ENCODE data around the gene ZNF536. TPM values are rescaled to one million over a fixed set of nuclear protein-coding genes. Genes with fewer than 3 reads are reported as not detected.

ZNF536 gene
- total and polyA plus RNA-seq, 2 donors (not counting 1 experiment from before 2014, with no cell fraction given), result not detected

- H3K4me2 ChIP-seq (replicated peaks; ENCODE audit: low read depth, low read length, poor library complexity, severe bottlenecking), result no peak overlapping the region
- H3K79me2 ChIP-seq (ENCODE audit: control insufficient read depth, insufficient read depth, low read length), result no peaks in the 10 kb centered on the region
- H3K4me1 Mint-ChIP-seq, result no peaks in the 10 kb centered on the region
- H3K27ac Mint-ChIP-seq, result no peak overlapping the region
- H3K4me1 ChIP-seq (ENCODE audit: control insufficient read depth in 2 of 2, insufficient read depth in 2 of 2, low read length in 2 of 2), result no peaks in the 10 kb centered on the region
- no peak overlapping the region for H3K4me3 Mint-ChIP-seq
- no peak overlapping the region for H3K4me3 ChIP-seq (ENCODE audit: control extremely low read depth in 1 of 5, extremely low read depth in 1 of 5, insufficient read depth in 1 of 5, low read depth in 2 of 5, low read length in 4 of 5)
- no peak for TF ChIP-seq EZH2 (IDR thresholded peaks at IDR 0.05; ENCODE audit: borderline replicate concordance, insufficient read depth, low read depth, low read length, poor library complexity, severe bottlenecking)
- TF ChIP-seq CTCF (IDR thresholded peaks at IDR 0.05), result no peak
- no peak overlapping the region for H3K9ac ChIP-seq (ENCODE audit: low read length)
- H4K20me1 ChIP-seq (ENCODE audit: control insufficient read depth, insufficient read depth, low read length, poor library complexity, severe bottlenecking), result no peaks in the 10 kb centered on the region
- WGBS (ENCODE audit: insufficient coverage), result 78% methylated on average over 7 of the region's 10 CpGs
- ATAC-seq (ENCODE audit: low read depth) (no peak), DNase-seq (no peak)
- no peaks in the 10 kb centered on the region for H3K27me3 ChIP-seq (replicated peaks in 1 of 4; ENCODE audit: control extremely low read depth in 1 of 4, control insufficient read depth in 3 of 4, insufficient read depth in 4 of 4, low read length in 3 of 4)
- H3K27me3 Mint-ChIP-seq, result no peaks in the 10 kb centered on the region
- H3K36me3 ChIP-seq (replicated peaks in 1 of 2; ENCODE audit: control extremely low read depth in 1 of 2, control insufficient read depth in 1 of 2, extremely low read depth in 1 of 2, insufficient read depth in 2 of 2, low read length in 1 of 2), result no peaks in the 10 kb centered on the region
- intact Hi-C loops (cut with micrococcal nuclease), result no loop called here
- peaks cover 0 to 15% (median 0%) of the 10 kb centered on the region in 3 donors for H3K9me3 ChIP-seq (ENCODE audit: control extremely low read depth in 1 of 3, control insufficient read depth in 2 of 3, insufficient read depth in 1 of 3, low read length in 2 of 3)
- no peaks in the 10 kb centered on the region for H3K9me3 Mint-ChIP-seq (ENCODE audit: insufficient read depth)
- POLR2A ChIA-PET, result no interaction called here
- H2AFZ ChIP-seq (ENCODE audit: insufficient read depth, low read depth, low read length, poor library complexity, severe bottlenecking), result no peak overlapping the region
- CTCF ChIA-PET, result no interaction called here
- H3K27ac ChIP-seq (ENCODE audit: low read length in 2 of 2), result no peak overlapping the region
These were observed 39.5 kb upstream of the ZNF536 start for GRCh38 chr19:30332445-30333234.

- H3K27me3 ChIP-seq (replicated peaks in 1 of 4; ENCODE audit: control extremely low read depth in 1 of 4, control insufficient read depth in 3 of 4, insufficient read depth in 4 of 4, low read length in 3 of 4), result no peaks in the 10 kb centered on the region
- ATAC-seq (ENCODE audit: low read depth), result no peak
- Mint-ChIP-seq H3K27me3 (no peaks in the 10 kb centered on the region), H3K4me3 (no peak overlapping the region), H3K9me3 (ENCODE audit: insufficient read depth) (no peaks in the 10 kb centered on the region), H3K27ac (no peak overlapping the region), H3K4me1 (no peaks in the 10 kb centered on the region)
- H3K9ac ChIP-seq (ENCODE audit: low read length), result no peak overlapping the region
- DNase-seq, result no peak
- intact Hi-C loops (cut with micrococcal nuclease), result no loop called here
- no peak overlapping the region for H3K27ac ChIP-seq (ENCODE audit: low read length in 2 of 2)
- TF ChIP-seq EZH2 (IDR thresholded peaks at IDR 0.05; ENCODE audit: borderline replicate concordance, insufficient read depth, low read depth, low read length, poor library complexity, severe bottlenecking) (no peak), CTCF (IDR thresholded peaks at IDR 0.05) (no peak)
- no peaks in the 10 kb centered on the region for H3K4me1 ChIP-seq (ENCODE audit: control insufficient read depth in 2 of 2, insufficient read depth in 2 of 2, low read length in 2 of 2)
- H3K79me2 ChIP-seq (ENCODE audit: control insufficient read depth, insufficient read depth, low read length), result no peaks in the 10 kb centered on the region
- ChIA-PET POLR2A (no interaction called here), CTCF (no interaction called here)
- H3K4me3 ChIP-seq (ENCODE audit: control extremely low read depth in 1 of 5, extremely low read depth in 1 of 5, insufficient read depth in 1 of 5, low read depth in 2 of 5, low read length in 4 of 5), result no peak overlapping the region
- H3K36me3 ChIP-seq (replicated peaks in 1 of 2; ENCODE audit: control extremely low read depth in 1 of 2, control insufficient read depth in 1 of 2, extremely low read depth in 1 of 2, insufficient read depth in 2 of 2, low read length in 1 of 2), result no peaks in the 10 kb centered on the region
- H3K4me2 ChIP-seq (replicated peaks; ENCODE audit: low read depth, low read length, poor library complexity, severe bottlenecking), result no peak overlapping the region
- H4K20me1 ChIP-seq (ENCODE audit: control insufficient read depth, insufficient read depth, low read length, poor library complexity, severe bottlenecking), result no peaks in the 10 kb centered on the region
- peaks cover 0 to 15% (median 0%) of the 10 kb centered on the region in 3 donors for H3K9me3 ChIP-seq (ENCODE audit: control extremely low read depth in 1 of 3, control insufficient read depth in 2 of 3, insufficient read depth in 1 of 3, low read length in 2 of 3)
- 82% methylated on average over 7 of the region's 12 CpGs for WGBS (ENCODE audit: insufficient coverage)
- no peak overlapping the region for H2AFZ ChIP-seq (ENCODE audit: insufficient read depth, low read depth, low read length, poor library complexity, severe bottlenecking)
These were observed 38.7 kb upstream of the ZNF536 start for GRCh38 chr19:30333291-30334065.

Measured in B cell (primary cell).